SHP77 treated with DMSO at 0.1 percent for 48 hours (cell line): ENCODE measurements around the gene RSKR.
"Not testable (repeated sequence)": the region's sequence is repeated elsewhere in the genome, so short reads cannot be mapped to it uniquely, and the experiment has no call there.

ENCODE experiments used
- DNase-seq: peaks from one replicate; lab custom pipeline; 2025; lab: John Stamatoyannopoulos, UW

Gene RSKR

DNA sequence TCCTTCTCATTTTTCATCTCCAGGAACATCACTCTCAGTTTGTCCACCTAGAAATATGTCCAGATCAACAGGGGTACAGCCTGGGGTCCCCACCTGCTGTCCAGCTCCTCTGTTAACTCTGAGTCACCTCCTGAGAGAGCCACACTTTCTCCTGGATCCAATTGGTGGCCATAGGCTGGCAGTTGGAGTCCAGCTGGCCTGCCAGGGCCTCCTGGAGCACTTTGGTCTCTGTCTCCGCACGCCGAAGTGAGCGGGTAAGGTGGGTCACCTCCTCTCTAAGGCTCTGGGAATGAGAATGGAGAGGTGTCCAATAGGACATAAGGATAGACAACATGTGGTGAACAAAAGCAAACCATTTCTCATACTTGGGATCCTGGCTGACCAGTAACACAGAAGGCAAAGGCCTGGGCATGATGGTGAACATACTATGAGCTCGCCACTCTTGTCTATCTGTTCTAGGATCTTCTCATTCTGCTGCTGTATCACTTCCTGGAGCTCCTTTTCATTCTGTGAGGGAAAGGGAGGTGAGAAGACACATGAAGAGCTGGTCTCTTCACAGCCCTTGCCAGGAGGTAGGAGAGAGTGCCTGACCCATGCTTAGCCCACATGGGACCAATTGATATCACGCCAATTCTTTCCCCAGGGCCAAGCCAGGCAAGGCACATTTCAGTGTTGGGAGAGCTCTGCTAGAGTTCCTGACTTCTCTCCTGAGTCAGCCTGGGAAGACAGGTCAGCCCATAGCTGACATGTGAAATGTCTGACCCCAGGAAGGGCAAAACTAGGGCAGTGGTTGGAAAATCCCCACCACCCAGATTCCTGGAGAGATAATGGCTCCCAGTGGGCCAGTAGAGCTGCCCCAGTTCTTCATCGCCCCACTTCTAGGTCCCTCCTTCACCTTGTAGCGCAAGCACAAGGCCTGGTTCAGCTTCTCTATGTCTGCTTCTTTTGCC, 35.5 kb downstream of the RSKR start:
- no peak for DNase-seq

DNA sequence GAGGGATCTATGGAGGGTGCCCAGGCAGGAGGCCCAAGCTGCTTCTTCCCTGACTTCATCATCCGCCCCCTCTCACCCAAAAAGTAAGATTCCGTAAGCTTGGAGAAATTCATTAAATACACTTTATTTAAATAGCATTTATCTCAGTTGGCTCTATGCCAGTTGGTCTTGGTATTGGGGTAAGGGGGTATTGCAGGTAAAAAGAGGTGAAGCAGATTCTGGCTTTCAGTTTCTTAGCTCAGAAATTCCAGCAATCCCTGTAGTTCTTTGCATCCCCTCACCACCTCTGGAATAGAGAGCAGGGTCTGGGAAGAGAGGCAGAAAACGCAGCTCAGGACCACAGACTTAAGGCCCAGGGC, 36.5 kb downstream of the RSKR start:
- DNase-seq, result no peak

GRCh38 chr17:28576758-28577465, 37.1 kb downstream of the RSKR start, which contains the start of gene ALDOC:
Gene ALDOC, minus strand, starts transcription at chr17:28576895. Its CDS starts 1,363 bp downstream, at chr17:28575532.
- DNase-seq, result peak; percentile 83

DNA sequence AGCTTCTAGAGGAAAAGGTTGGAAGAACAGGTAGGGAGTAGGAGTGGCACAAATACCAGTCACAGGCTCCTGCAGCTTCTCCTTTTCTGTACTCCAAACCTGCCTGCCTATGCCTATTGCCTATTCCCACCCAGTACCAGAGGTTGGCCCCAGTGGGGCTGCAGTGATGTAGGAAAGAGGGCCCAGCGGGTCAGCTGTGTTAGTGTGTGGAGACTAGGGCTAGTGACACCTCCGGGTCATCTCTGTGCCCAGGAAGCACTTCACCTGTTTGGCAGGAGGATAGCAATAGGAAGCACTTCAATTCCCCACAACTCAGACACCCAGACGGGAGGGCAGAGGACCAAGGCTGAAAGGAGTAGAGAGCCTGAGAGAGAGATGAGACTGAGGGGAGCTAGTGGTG, 38.0 kb downstream of the RSKR start:
- not testable (repeated sequence) for DNase-seq

- no peak for DNase-seq
Measured at GRCh38 chr17:28575126-28575795, 38.7 kb downstream of the RSKR start.

- DNase-seq, result no peak
Measured at GRCh38 chr17:28574526-28574925, 39.5 kb downstream of the RSKR start.

DNA sequence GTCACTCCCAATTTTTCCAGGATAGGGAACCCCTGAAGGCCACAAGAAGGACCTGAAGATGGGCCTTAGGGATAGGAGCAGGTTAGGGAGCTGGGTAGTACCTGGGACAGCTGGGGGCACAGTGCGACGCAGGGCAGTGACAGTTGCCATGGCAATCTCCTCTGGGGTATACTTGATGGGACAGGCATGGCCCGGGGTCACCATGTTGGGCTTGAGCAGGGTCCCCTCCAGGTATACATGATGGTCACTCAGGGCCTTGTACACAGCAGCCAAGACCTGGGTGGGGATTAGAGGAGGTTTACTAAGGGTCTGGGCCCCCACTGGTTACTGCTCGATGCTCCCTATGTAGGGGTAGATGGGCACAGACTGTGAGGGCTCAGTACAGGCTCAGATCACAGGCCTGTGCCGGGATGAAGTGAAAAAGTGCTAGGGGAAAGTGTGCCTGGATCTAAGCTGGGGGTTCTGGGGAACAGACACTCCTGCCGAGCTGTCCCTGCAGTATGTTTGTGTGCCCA, 40.0 kb downstream of the RSKR start:
- DNase-seq, result no peak

- no peak for DNase-seq
Measured at GRCh38 chr17:28573521-28573920, 40.5 kb downstream of the RSKR start.

DNA sequence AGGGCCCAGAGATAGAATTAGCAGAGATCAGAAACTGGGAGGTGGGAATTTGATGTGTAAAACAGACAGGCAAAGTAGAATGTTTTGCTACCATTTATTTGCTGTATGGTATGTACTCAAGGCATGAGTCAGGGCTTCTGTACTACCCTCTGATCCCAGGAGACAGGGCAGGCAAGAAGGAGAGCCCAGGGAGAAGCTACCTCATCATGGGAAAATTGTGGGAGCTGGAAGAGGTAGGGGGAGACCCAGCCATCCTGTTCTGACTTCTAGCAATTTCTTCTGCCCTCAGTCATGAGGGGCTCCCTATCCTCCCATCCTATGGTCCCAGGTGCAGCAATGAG, 41.0 kb downstream of the RSKR start:
- no peak for DNase-seq

GRCh38 chr17:28572259-28573039, 41.5 kb downstream of the RSKR start:
- DNase-seq, result no peak

DNA sequence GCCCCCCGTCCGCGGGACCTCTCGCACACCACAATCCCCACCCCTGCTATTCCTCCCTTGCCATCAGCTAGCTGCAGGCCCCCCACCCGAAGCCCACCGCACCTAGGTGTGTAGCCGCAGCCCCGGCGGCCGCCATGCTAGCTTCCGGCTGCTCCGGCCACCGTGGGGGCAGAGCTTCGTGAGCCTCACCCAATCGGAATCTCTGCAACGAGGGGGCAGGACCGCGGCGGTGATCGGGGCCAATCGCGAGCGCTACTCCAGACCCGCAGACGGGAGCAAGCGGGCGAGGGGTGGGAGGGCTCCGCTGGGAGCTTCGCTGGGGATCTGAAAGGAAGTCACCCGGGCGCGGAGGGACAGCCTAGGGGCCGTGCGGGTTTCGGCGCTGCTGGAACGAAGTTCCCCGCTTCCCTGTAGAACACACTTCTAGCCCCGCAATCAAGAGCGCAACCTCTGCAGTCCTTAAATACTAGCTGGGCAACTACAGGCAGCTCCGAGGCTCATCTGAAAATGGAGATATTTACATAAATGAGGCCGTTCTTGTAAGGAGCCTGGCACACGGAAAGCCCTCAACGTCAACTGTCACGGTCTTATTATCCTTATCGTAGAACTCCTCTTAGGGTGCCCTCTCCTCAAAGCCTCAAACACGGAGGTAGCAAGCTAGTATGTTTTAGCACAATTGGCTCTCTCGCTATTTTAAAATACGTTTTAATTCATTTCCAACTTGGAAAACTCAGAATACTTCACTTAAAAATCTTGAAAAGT, 42.4 kb downstream of the RSKR start, which contains the start of gene PIGS:
TSS of gene PIGS (minus strand) at position 164 of the 762 bp plus-strand sequence. CDS start at position 136, 28 bp downstream.
- peak; percentile 82 for DNase-seq

DNA sequence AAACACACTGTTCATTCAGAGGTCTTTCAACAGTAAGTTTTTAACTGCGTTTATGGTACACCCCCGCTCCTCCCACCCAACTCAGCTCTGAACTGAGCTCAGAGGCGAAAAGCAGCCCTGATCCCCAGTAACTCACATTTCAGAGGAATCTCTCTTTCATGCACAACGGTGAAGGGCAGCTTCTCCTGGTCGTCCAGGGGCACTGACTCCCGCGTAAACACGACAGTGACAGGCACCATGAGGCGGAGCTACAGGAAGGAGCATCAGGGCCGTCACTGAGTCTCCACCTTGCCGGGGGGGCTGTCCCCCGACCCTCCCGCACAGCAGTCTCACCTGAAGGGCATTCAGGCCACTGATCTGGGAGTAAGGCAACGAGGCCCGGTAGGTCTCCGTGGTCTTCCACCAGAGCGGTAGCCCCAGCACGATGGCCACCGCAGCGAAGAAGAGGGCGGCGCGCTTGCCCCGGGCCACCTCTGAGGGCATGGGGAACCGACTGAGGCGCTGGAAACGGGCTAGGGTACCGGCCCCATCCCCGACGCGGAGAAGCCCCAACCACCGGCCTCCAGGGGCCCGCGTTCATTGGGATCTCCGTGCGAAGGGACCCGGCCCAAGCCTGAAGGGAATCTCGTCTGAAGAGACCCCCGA, 43.1 kb downstream of the RSKR start:
- DNase-seq, result no peak

GRCh38 chr17:28569446-28569845, 44.5 kb downstream of the RSKR start:
- DNase-seq, result no peak

DNA sequence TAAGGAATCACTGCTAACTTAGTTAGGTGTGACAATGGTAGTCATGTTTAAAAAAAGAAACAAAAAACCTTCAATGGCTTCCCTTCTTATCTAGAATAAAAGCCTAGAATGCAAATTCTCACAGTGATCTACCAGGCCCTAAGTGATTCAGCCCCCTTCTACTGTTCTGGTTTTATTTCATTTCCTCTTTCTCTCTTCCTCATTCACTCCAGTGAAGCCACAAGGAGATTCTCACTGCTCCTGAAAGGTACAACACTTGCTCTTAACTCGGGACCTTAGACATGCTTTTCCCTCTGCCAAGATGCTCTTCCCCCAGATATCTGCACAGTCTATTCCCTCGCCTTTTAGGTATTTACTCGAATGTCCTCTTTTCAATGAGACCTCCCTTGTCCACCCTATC, 46.4 kb downstream of the RSKR start:
- no peak for DNase-seq

- DNase-seq, result no peak
Measured at GRCh38 chr17:28563475-28563874, 50.5 kb downstream of the RSKR start.
